Astrocyte (in vitro differentiated cells and primary cell): ENCODE measurements around the gene HMG20A.

Source experiments
- CTCF ChIP-seq: IDR thresholded peaks from 2 replicates; pipeline ENCODE4 v1.5.1; 2011; ENCODE audit warnings: low read depth, mild to moderate bottlenecking, inconsistent platforms, low read length, moderate library complexity; ENCODE audit not compliant: insufficient read depth
- EZH2 ChIP-seq: IDR thresholded peaks from 2 replicates; pipeline ENCODE4 v1.6.1; 2012; ENCODE audit warnings: mild to moderate bottlenecking, low read length, inconsistent platforms; ENCODE audit not compliant: insufficient read depth

DNA sequence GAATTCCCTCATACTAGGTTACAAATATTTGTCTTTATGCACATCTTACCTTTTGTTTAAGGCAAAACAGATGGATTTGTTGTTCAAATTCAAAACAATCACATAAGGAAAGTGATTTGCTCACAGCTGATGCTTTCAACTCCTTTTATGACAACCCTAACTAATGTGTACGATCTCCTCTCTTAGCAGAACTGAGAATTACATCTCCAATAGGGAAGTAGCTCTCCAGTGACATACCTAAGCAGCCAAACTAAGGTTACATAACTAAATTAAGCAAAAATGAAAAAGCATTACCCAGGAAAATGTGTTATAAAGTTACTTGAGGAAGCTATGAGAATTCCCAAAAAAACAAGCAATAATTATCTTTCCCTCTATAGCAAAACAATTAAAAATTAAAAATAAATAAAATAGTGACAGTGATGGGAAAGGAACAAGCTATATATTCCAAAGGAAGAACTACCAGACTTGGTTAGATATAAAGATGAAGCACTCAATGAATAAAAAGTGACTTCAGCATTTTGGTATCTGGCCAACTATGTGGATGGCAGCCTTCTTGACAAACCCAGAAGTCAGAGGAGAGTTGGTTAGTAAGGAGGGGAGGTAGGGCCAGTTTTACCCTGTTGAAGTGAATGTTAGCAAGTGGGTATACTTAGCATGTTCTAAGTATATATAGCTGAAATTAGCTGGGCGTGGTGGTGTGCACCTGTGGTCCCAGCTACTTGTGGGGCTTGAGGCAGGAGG, 33.2 kb upstream of the HMG20A start:
- no peak for TF ChIP-seq CTCF
- TF ChIP-seq EZH2 = no peak
